ENCODE measurements around the gene USP9X.
A peak's percentile ranks its signal among the peaks of the same experiment; 100 is the strongest.
"Not testable (repeated sequence)": the region's sequence is repeated elsewhere in the genome, so short reads cannot be mapped to it uniquely, and the experiment has no call there.

The USP9X gene

GRCh38 chrX:41192880-41193279 lies 107.6 kb downstream of the USP9X start:
- DNase-seq = no peak

GRCh38 chrX:41198410-41198809 lies 113.2 kb downstream of the USP9X start:
- DNase-seq = no peak

DNA sequence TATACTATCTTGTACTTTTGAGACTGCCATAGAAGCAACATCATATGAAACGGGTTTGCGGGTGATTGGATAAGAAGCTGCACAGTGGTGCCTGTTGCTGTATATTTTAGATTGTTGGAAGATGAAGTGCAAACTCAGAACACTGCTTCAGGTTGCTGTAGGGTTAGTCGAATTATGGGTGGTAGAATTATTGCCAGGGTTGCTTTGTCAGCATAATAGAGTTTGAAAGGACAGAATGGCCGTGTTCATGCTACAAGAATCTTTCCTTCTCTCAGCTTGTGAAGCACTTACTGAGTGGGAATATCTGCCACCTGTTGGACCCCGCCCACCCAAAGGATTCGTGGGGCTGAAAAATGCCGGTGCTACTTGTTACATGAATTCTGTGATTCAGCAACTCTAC lies 115.5 kb downstream of the USP9X start:
- no peak for DNase-seq

DNA sequence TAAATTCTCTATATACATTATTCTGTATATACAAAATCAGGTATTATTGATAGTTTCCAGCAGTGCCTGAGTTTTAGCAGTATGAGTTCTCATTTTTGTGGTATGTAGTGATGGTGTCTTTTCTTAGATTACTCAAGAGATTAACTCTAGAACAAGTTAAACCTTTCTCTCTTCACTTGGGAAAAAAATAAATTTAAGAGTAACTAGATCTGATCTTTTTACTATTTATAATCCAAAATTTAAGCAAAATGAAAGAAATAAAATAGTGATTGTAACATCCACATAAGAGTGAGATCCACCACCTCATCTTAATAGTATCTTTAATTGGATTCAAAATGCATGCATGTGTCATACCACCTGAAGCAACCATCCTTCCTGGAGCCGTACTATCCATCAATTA lies 124.6 kb downstream of the USP9X start:
- no peak for DNase-seq

DNA sequence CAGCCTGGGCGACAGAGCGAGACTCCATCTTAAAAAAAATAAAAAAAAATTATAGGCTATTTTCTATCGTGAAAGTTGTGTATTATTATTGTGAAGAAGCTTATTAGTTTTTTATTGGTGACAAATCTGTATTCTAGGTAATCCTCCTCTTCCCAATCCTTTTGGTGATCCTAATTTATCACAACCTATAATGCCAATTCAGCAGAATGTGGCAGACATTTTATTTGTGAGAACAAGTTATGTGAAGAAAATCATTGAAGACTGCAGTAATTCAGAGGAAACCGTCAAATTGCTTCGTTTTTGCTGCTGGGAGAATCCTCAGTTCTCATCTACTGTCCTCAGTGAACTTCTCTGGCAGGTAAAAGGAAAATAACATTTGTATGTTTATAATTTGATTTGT lies 139.4 kb downstream of the USP9X start:
- DNase-seq = no peak

DNA sequence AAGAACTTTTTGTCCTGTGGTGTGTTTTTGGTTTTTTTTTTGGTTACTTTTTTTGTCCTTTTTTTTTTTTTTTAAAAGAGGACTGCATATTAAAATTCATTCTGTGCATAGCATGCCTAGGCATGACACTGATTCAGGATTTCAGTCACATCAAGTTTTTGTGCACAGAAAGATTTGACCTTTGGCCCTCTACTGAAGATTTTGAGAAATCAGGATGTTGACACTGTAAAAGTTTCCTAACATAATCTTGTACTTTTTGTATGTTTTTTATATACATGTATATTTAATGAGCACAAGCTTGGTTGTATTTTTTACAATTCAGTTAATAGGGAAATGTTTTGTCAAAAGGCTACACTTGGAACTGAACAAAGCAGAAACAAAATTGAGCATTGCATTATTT lies 148.7 kb downstream of the USP9X start:
- DNase-seq = no peak

- not testable (repeated sequence) for DNase-seq
Observed at GRCh38 chrX:41234471-41234870, 149.2 kb downstream of the USP9X start.

DNA sequence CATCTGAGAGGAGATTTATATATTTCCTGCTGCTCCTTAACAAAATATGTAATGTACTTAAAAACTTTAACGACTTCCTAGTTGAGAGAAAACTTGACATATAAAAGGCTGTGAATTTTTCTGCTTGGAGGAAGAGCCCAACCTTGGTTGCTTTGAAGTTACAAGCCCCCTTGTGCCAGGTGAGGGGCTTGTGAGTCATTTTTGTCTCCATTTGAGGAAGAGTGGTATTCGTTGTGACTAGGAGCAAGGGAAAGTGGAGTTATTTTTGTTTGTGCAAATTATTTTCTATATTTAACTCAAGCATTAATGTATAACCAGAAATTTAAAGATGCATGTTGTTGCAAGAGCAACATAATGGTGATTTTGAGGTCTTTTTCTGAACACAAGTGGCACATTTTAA lies 149.7 kb downstream of the USP9X start:
- DNase-seq = no peak

DNA sequence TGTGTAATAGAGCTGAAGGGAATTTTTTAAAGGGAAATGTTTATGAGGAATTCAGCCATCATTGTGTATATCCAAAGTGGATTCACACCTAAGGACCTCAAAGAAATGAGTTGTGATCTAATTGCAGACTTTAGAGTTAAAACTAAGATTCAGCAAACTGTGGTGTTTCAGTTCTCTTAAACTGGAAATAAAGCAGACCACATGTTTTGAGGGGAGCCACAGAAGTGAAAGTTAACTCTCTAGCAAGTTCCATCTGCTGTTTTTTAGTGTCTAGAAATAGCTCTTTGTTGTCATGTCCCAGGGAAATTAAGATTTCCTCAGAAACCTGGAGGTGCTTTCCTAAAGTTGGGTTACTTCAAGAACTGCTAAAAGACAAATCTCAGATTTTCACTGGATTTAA lies 151.4 kb downstream of the USP9X start:
- DNase-seq = no peak

DNA sequence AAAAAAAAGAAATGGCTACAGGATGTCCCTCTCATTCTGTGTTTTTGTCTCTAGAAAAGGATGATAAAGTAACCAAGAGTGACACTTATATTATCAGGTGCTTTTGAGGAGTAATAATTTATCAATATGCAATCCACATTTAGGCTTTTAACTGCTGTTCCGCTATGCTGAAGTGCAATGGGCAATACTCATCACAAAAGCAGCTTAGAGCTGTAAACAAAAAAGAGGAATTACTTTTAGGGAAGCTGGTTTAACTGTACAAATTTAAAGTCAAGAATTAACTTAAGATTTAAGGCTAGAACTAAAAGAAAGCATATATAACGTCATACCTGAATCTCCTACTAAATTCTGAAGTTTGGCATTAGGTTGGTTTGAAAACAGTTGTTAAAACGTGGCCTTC lies 155.3 kb downstream of the USP9X start:
- no peak for DNase-seq

DNA sequence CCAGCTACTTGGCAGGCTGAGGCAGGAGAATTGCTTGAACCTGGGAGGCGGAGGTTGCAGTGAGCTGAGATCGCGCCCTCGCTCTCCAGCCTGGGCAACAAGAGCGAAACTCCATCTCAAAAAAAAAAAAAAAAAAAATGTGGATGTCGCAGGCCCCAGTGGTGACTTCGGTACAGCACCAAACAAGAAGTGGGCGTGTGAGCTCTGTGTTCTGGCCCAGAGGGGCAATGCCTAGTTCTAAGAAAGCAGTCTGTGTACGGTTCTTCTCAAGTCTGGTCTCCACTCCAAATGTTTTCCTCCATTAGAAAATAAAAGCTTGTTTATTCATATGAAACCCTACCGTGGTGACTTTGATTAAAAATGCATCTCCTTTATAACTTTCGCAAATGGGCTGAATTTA lies 156.7 kb downstream of the USP9X start:
- no peak for DNase-seq

DNA sequence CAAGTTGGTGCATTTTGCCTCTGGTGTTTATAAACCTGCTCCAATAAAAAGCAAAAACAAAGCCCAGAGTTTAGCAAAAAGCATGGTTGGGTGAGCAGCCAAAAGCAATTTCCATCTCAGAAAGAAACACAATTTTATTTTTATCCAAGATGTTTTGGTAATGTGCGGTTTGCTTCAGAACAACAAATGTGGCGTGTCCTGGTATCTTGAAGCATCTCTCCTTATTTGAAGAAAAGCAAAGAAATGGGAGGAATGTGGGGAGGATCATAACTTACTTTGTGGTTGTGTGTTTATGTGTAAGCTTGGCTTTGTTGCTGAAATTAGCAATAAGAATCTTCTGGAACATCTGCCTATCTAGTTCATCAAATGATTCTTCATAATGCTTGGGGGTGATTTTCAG lies 160.4 kb downstream of the USP9X start:
- DNase-seq = no peak

DNA sequence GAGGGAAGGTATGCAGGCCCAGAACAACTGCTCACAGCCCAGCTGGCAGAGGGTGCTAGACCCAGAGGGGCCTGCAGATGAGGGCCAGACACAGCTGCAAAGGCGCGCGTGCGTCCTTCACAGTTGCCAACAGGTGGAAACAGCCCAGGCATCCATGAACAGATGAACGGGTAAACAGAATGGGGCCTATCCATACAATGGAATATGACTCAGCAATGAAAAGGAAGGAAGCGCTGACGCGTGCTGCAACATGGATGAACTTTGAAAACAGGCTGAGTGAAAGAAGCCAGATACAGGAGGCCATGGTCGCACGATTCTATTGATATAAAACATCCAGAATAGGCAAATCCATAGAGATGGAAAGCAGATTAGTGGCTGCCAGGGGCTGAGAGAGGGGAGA lies 165.6 kb downstream of the USP9X start:
- DNase-seq = no peak

GRCh38 chrX:41257801-41258200 lies 172.6 kb downstream of the USP9X start:
- DNase-seq = no peak

DNA sequence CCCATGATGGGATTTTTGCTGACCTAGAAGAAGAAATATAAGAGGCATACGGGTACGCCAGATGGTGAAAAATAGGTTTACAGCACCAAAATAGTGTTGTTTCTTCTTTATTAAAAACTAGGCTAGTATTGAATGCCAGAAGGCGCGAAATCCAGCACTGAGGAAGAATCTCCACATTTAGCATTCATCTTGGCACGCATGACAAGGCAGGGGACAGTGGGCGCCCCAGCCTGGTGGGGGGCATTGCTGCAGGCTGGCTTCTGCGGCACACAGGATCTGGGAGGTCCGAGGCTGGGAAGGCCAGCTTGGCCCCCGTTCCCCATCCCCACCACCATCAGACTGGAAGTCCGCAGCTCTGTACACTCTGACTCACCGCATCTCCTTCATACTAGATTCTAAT lies 173.0 kb downstream of the USP9X start:
- DNase-seq = no peak

DNA sequence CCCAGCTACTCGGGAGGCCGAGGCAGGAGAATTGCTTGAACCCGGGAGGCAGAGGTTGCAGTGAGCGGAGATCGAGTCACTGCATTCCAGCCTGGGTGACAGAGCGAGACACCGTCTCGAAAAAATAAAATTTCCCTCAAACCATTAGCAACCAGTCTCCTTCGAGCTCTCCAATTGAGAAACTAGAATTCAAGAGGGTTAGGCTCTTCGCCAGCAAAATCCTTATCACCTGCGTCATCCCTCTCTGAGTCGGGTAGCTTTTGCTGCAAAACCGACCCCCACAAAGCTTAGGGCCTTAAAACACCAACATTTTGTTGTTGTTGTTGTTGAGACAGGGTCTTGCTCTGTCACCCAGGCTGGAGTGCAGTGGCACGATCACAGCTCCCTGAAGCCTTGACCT lies 173.6 kb downstream of the USP9X start:
- DNase-seq = no peak

DNA sequence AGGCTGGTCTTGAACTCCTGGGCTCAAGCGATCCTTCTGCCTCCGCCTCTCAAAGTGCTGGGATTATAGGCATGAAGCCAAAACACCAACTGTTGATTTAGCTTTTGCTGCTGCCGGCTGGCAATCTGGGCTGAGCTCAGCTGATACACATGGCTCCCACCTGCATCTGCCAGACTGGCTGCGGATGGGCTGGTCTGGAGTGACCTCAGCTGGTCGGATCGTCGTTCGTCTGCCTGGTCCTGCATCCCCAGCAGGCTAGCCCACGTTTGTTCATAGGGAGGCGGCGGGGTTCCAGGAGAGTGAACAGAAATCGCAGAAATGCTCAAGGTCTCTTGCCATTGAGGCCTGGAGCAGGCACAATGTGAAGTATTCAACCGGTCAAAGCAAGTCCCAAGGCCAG lies 174.3 kb downstream of the USP9X start:
- DNase-seq = no peak

- DNase-seq = no peak
Observed at GRCh38 chrX:41265615-41266014, 180.4 kb downstream of the USP9X start.

GRCh38 chrX:41273638-41274037 lies 188.4 kb downstream of the USP9X start:
- DNase-seq = no peak

DNA sequence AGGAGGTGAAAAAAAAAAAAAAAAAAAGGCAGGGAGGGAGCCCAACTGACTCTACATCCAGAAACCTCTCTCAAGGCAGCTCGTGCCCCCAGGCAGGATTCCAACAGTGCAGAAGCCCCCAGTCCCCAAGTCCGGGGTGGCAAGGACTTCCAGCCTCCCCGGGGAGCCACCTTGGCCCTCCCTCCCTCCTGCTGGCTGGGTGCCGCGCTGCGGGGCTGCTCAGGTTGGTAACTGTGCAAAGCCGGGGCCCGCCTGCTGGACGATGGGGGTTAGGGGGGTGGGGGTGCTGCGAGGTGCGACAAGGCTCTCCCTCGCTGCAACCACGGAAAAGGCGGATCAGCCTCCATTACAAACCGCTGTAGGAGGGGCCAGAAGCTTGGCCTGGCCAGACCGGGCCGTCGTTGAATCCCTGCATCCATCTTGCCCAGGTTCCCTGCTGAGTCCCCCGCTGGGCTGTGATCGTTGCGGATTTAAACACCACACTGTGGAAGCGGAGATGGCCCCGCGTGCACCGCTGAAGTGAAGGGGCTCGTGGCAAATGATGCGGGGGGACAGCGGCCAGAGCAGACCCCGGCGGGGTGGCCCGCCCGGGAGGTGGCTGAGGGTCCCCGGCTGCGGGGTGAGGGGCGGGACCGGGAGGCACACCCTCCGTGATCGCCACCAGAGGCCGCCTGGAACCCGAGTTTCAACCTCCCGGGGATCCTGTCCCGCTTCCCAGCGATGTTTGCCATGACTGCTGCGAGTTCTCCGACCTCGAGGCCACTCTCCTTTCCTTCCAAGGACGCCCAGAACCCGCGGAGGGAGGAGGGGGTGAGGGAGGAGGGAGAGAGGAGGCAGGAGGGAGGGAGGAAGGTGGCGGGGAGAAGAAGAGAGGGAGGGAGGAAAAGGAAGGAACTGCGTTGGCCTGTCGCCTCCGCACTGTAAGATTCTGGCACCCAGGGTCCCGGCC lies 190.7 kb downstream of the USP9X start:
- peak; percentile 84 for DNase-seq

- DNase-seq = peak; percentile 47
Observed at GRCh38 chrX:41276661-41277506, 191.6 kb downstream of the USP9X start.

GRCh38 chrX:41282307-41282706 lies 197.1 kb downstream of the USP9X start:
- DNase-seq = not testable (repeated sequence)

DNA sequence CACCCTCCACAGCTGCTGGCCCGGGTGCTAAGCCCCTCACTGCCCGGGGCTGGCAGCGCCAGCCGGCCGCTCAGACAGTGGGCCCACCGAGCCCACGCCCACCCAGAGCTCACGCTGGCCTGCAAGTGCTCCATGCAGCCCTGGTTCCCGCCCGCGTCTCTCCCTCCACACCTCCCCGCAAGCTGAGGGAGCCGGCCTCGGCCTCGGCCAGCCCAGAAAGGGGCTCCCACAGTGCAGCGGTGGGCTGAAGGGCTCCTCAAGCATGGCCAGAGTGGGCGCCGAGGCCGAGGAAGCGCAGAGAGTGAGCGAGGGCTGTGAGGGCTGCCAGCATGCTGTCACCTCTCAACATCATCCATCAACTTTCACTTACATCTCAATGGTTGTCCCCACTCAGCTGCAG lies 200.7 kb downstream of the USP9X start:
- not testable (repeated sequence) for DNase-seq
